ENCODE results near the gene ABCC3.

Gene ABCC3

GRCh38 chr17:50642722-50643656 is 8.3 kb downstream of the ABCC3 start:
- in situ Hi-C loops (cut with MboI; ENCODE audit: low sequenced_read_pairs), result no loop called here

GRCh38 chr17:50645748-50646682 is 11.3 kb downstream of the ABCC3 start:
- in situ Hi-C loops (cut with MboI; ENCODE audit: low sequenced_read_pairs), result no loop called here

- in situ Hi-C loops (cut with MboI; ENCODE audit: low sequenced_read_pairs), result no loop called here
These were observed 12.5 kb downstream of the ABCC3 start for GRCh38 chr17:50647187-50647586.

- in situ Hi-C loops (cut with MboI; ENCODE audit: low sequenced_read_pairs), result no loop called here
These were observed 14.6 kb downstream of the ABCC3 start for GRCh38 chr17:50649042-50649908.

- in situ Hi-C loops (cut with MboI; ENCODE audit: low sequenced_read_pairs), result no loop called here
These were observed 17.0 kb downstream of the ABCC3 start for GRCh38 chr17:50651661-50652060.

- in situ Hi-C loops (cut with MboI; ENCODE audit: low sequenced_read_pairs), result no loop called here
These were observed 19.1 kb downstream of the ABCC3 start for GRCh38 chr17:50653738-50654137.

- in situ Hi-C loops (cut with MboI; ENCODE audit: low sequenced_read_pairs), result no loop called here
These were observed 21.8 kb downstream of the ABCC3 start for GRCh38 chr17:50656509-50656908.

GRCh38 chr17:50657054-50657453 is 22.4 kb downstream of the ABCC3 start:
- in situ Hi-C loops (cut with MboI; ENCODE audit: low sequenced_read_pairs), result no loop called here

- in situ Hi-C loops (cut with MboI; ENCODE audit: low sequenced_read_pairs), result no loop called here
These were observed 22.9 kb downstream of the ABCC3 start for GRCh38 chr17:50657627-50658026.

- in situ Hi-C loops (cut with MboI; ENCODE audit: low sequenced_read_pairs), result no loop called here
These were observed 23.9 kb downstream of the ABCC3 start for GRCh38 chr17:50658616-50659015.

- in situ Hi-C loops (cut with MboI; ENCODE audit: low sequenced_read_pairs), result no loop called here
These were observed 24.5 kb downstream of the ABCC3 start for GRCh38 chr17:50659179-50659578.

- in situ Hi-C loops (cut with MboI; ENCODE audit: low sequenced_read_pairs), result no loop called here
These were observed 25.6 kb downstream of the ABCC3 start for GRCh38 chr17:50660042-50660886.

- in situ Hi-C loops (cut with MboI; ENCODE audit: low sequenced_read_pairs), result no loop called here
These were observed 26.2 kb downstream of the ABCC3 start for GRCh38 chr17:50660887-50661345.

GRCh38 chr17:50661348-50661747 is 26.7 kb downstream of the ABCC3 start:
- in situ Hi-C loops (cut with MboI; ENCODE audit: low sequenced_read_pairs), result no loop called here

- in situ Hi-C loops (cut with MboI; ENCODE audit: low sequenced_read_pairs), result no loop called here
These were observed 27.2 kb downstream of the ABCC3 start for GRCh38 chr17:50661795-50662391.

- in situ Hi-C loops (cut with MboI; ENCODE audit: low sequenced_read_pairs), result no loop called here
These were observed 28.0 kb downstream of the ABCC3 start for GRCh38 chr17:50662632-50663225.

GRCh38 chr17:50663812-50664374 is 29.2 kb downstream of the ABCC3 start:
- in situ Hi-C loops (cut with MboI; ENCODE audit: low sequenced_read_pairs), result no loop called here

- in situ Hi-C loops (cut with MboI; ENCODE audit: low sequenced_read_pairs), result no loop called here
These were observed 30.2 kb downstream of the ABCC3 start for GRCh38 chr17:50664788-50665458.
